ENCODE measurements around the gene CCNI. TPM values are rescaled to one million over a fixed set of nuclear protein-coding genes. Genes with fewer than 3 reads are reported as not detected.

CCNI gene
- total and polyA plus RNA-seq, 9 donors, result 220 to 772 (median 355) TPM

DNA sequence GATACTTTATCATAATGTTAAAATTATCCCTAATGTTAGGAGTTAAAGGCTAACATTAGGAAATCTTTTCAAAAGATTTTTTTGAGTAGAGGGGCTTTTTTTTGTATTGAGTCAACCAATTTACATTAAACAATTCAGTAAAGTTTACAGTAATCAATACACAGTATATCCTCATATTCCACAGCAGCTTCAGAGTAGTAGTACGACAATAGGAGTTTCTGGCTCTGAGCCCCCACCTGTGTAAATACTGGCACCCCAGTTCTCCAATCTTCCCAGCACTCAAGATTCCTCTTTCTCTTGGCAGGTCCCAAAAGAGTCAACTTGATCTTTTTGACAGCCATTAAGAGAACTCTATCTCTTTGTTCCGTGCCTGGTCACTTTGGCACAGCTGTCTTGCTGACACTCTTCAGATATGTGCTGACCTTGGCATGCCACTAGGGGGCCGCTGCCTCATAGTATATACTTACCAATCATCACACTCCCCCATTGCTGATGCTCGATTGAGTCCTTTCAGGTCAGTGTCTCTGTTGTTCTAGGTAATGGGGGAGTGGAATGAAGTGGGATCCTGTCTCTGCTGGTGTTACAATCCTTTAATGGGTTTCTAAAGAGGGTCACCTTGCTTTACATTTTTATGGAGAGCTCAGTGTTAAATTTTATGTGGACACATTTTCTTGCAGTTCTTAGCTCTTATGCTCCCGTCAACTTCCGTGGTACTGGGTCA is 19.5 kb upstream of the CCNI start:
- no peak overlapping the region for H3K4me3 ChIP-seq
- no peaks in the 10 kb centered on the region for H3K36me3 ChIP-seq
- no peaks in the 10 kb centered on the region for H3K9me3 ChIP-seq
- H3K4me1 ChIP-seq (ENCODE audit: insufficient read depth), result no peaks in the 10 kb centered on the region
- intact Hi-C loops (cut with DNase I), result loop anchor here in 1 of 4 donors (5.0 kb wide), 1 partner anchor 107 kb away; no protein-coding TSS in a partner anchor
- no peak overlapping the region for H3K27ac ChIP-seq
- no peaks in the 10 kb centered on the region for H3K27me3 ChIP-seq
- peak; percentile 20 to 61 (median 47) for DNase-seq
- TF ChIP-seq EP300 (IDR thresholded peaks at IDR 0.05), result no peak
- TF ChIP-seq, protein P1, sequence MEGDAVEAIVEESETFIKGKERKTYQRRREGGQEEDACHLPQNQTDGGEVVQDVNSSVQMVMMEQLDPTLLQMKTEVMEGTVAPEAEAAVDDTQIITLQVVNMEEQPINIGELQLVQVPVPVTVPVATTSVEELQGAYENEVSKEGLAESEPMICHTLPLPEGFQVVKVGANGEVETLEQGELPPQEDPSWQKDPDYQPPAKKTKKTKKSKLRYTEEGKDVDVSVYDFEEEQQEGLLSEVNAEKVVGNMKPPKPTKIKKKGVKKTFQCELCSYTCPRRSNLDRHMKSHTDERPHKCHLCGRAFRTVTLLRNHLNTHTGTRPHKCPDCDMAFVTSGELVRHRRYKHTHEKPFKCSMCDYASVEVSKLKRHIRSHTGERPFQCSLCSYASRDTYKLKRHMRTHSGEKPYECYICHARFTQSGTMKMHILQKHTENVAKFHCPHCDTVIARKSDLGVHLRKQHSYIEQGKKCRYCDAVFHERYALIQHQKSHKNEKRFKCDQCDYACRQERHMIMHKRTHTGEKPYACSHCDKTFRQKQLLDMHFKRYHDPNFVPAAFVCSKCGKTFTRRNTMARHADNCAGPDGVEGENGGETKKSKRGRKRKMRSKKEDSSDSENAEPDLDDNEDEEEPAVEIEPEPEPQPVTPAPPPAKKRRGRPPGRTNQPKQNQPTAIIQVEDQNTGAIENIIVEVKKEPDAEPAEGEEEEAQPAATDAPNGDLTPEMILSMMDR (IDR thresholded peaks at IDR 0.05), result peak in 2 of 3 donors; percentile 19 to 37
- WGBS, 3 donors, result 35 to 42% (median 39%) methylated on average over 6 of the region's 6 CpGs

DNA sequence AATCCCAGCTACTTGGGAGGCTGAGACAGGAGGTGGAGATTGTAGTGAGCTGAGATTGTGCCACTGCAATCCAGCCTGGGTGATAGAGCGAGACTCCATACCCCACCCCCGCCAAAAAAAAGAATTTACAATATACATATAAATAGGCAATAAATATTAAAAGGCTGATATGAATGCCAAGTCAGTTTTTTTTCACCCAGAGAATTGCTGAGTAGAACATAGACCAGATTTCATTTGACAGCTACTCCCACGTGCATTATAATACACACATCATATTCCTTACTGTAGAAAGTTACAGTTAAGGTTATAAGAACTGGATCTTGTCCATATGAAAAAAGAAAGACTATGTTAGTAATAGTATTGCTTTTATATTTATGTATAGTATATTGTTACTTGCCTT is 18.7 kb upstream of the CCNI start:
- 66 to 73% (median 67%) methylated on average over 3 of the region's 3 CpGs for WGBS, 3 donors
- intact Hi-C loops (cut with DNase I), result loop anchor here in 1 of 4 donors (5.0 kb wide), 1 partner anchor 1558 kb away; no protein-coding TSS in a partner anchor
- no peaks in the 10 kb centered on the region for H3K9me3 ChIP-seq
- H3K27me3 ChIP-seq, result no peaks in the 10 kb centered on the region
- H3K36me3 ChIP-seq, result no peaks in the 10 kb centered on the region
- TF ChIP-seq, protein P1 (IDR thresholded peaks at IDR 0.05), result no peak
- TF ChIP-seq EP300 (IDR thresholded peaks at IDR 0.05) (no peak), POLR2A (IDR thresholded peaks at IDR 0.05) (no peak)
- H3K27ac ChIP-seq, result no peak overlapping the region
- H3K4me1 ChIP-seq (ENCODE audit: insufficient read depth), result no peaks in the 10 kb centered on the region
- DNase-seq, result no peak
- H3K4me3 ChIP-seq, result no peak overlapping the region

DNA sequence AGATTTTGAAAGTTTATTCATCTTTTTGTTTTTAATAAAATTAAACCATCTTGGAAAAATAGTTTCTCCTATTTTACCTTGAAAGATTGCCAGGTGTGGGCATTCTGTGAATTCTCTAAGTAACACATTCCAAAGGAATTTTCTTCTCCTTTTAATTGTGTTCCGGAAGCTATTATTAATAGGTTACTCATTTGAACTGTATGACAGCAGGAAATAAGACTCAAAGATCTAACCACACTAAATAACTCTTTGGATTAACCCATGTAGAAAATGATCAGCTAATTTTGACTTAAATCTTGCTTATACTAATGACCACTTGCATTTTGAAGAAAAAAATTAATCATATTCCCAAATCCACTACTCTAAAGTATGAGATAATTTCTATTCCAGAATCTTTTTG is 17.6 kb upstream of the CCNI start:
- intact Hi-C loops (cut with DNase I), result loop anchor here in 1 of 4 donors (5.0 kb wide), 1 partner anchor 1559 kb away; no protein-coding TSS in a partner anchor

DNA sequence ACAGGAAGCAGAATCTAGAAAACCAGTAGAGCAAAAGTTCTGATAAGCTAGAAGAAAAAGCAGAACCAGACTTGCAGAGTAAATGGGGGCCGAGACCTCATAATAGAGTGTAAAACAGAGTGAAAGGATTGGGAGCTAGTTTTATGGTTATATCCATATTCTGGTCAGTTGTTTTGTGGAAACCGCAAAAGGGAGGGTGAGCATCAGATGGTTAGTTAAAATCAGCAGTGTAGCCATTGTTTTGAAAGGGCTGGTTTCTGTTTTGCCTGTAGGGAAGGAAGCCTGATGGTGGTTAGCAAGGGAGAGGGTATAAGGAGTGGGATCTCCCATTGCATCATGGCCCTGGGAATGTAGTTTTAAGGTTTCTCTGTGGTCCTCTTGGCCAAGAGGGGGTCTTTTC is 17.2 kb upstream of the CCNI start:
- no peak overlapping the region for H3K4me3 ChIP-seq

More for the DNA sequence above, 17.6 kb upstream of the CCNI start:
- no peak for DNase-seq
- no peaks in the 10 kb centered on the region for H3K9me3 ChIP-seq
- no peaks in the 10 kb centered on the region for H3K36me3 ChIP-seq
- WGBS, 3 donors, result 24 to 59% (median 53%) methylated on average over 1 of the region's 1 CpG
- no peak overlapping the region for H3K27ac ChIP-seq
- no peaks in the 10 kb centered on the region for H3K27me3 ChIP-seq
- no peak overlapping the region for H3K4me3 ChIP-seq
- no peak for TF ChIP-seq EP300 (IDR thresholded peaks at IDR 0.05)
- TF ChIP-seq, protein P1 (IDR thresholded peaks at IDR 0.05), result no peak
- H3K4me1 ChIP-seq (ENCODE audit: insufficient read depth), result no peaks in the 10 kb centered on the region

More for the DNA sequence above, 17.2 kb upstream of the CCNI start:
- TF ChIP-seq POLR2A (IDR thresholded peaks at IDR 0.05) (no peak), EP300 (IDR thresholded peaks at IDR 0.05) (no peak)
- TF ChIP-seq, protein P1 (IDR thresholded peaks at IDR 0.05), result no peak
- no peak for DNase-seq
- H3K27me3 ChIP-seq, result no peaks in the 10 kb centered on the region
- no peak overlapping the region for H3K27ac ChIP-seq
- no peaks in the 10 kb centered on the region for H3K4me1 ChIP-seq (ENCODE audit: insufficient read depth)
- WGBS, 3 donors, result 83 to 91% (median 91%) methylated on average over 2 of the region's 2 CpGs
- no peaks in the 10 kb centered on the region for H3K9me3 ChIP-seq
- no peaks in the 10 kb centered on the region for H3K36me3 ChIP-seq
- intact Hi-C loops (cut with DNase I), result loop anchor here in 1 of 4 donors (5.0 kb wide), 1 partner anchor 1559 kb away; no protein-coding TSS in a partner anchor
